Measurements from ENCODE around the gene ZNF709. TPM values are rescaled to one million over a fixed set of nuclear protein-coding genes. Genes with fewer than 3 reads are reported as not detected.
"Not testable (repeated sequence)": the region's sequence is repeated elsewhere in the genome, so short reads cannot be mapped to it uniquely, and the experiment has no call there.

ZNF709 gene
- total RNA-seq, 2 donors from 2014 or later: 1.3 to 2.0 TPM

GRCh38 chr19:12485052-12485416, 418 bp upstream of the ZNF709 start:
- Histone ChIP-seq H3K9ac (ENCODE audit: low read depth in 2 of 2, low read length in 2 of 2) (peak overlapping the region; percentile 70 to 86), H3K27me3 (no peaks in the 10 kb centered on the region), H3K9me3 (no peaks in the 10 kb centered on the region), H3K4me1 (no peaks in the 10 kb centered on the region), H3K27ac (peak overlapping the region; percentile 56), H3K4me3 (peak overlapping the region; percentile 93), H3K36me3 (no peaks in the 10 kb centered on the region)
- no peak for DNase-seq
- TF ChIP-seq CTCF (IDR thresholded peaks at IDR 0.05): no peak
- intact Hi-C loops (cut with DNase I): no loop called here

GRCh38 chr19:12484011-12484370, 625 bp downstream of the ZNF709 start:
- no peak for TF ChIP-seq CTCF (IDR thresholded peaks at IDR 0.05)
- Histone ChIP-seq H3K27ac (no peak overlapping the region), H3K4me3 (peak overlapping the region; percentile 93), H3K9me3 (no peaks in the 10 kb centered on the region), H3K9ac (ENCODE audit: low read depth in 2 of 2, low read length in 2 of 2) (peak overlapping the region; percentile 82 to 86), H3K36me3 (no peaks in the 10 kb centered on the region), H3K4me1 (no peaks in the 10 kb centered on the region), H3K27me3 (no peaks in the 10 kb centered on the region)
- intact Hi-C loops (cut with DNase I): no loop called here
- DNase-seq: no peak

GRCh38 chr19:12482509-12482886, 2.1 kb downstream of the ZNF709 start:
- H3K27ac ChIP-seq: no peak overlapping the region
- DNase-seq: no peak
- H3K27me3 ChIP-seq: no peaks in the 10 kb centered on the region
- H3K9ac ChIP-seq (ENCODE audit: low read depth in 2 of 2, low read length in 2 of 2): no peak overlapping the region
- TF ChIP-seq CTCF (IDR thresholded peaks at IDR 0.05): no peak
- H3K36me3 ChIP-seq: no peaks in the 10 kb centered on the region
- intact Hi-C loops (cut with DNase I): no loop called here
- no peaks in the 10 kb centered on the region for H3K4me1 ChIP-seq
- no peaks in the 10 kb centered on the region for H3K9me3 ChIP-seq
- H3K4me3 ChIP-seq: no peak overlapping the region

GRCh38 chr19:12481781-12482508, 2.7 kb downstream of the ZNF709 start:
- intact Hi-C loops (cut with DNase I): no loop called here
- no peaks in the 10 kb centered on the region for H3K36me3 ChIP-seq
- H3K9ac ChIP-seq (ENCODE audit: low read depth in 2 of 2, low read length in 2 of 2): no peak overlapping the region
- no peak overlapping the region for H3K4me3 ChIP-seq
- TF ChIP-seq CTCF (IDR thresholded peaks at IDR 0.05): no peak
- DNase-seq: no peak
- no peaks in the 10 kb centered on the region for H3K4me1 ChIP-seq
- no peaks in the 10 kb centered on the region for H3K27me3 ChIP-seq
- no peak overlapping the region for H3K27ac ChIP-seq
- H3K9me3 ChIP-seq: no peaks in the 10 kb centered on the region

GRCh38 chr19:12478234-12478941, 6.2 kb downstream of the ZNF709 start:
- Histone ChIP-seq H3K9ac (ENCODE audit: low read depth in 2 of 2, low read length in 2 of 2) (no peak overlapping the region), H3K9me3 (no peaks in the 10 kb centered on the region), H3K36me3 (no peaks in the 10 kb centered on the region), H3K4me3 (no peak overlapping the region), H3K27me3 (no peaks in the 10 kb centered on the region), H3K4me1 (no peaks in the 10 kb centered on the region), H3K27ac (no peak overlapping the region)
- TF ChIP-seq CTCF (IDR thresholded peaks at IDR 0.05): no peak
- intact Hi-C loops (cut with DNase I): no loop called here
- peak; percentile 64 for DNase-seq

- intact Hi-C loops (cut with DNase I); H3K27ac ChIP-seq; H3K27me3 ChIP-seq; H3K36me3 ChIP-seq; H3K9me3 ChIP-seq; DNase-seq; H3K4me3 ChIP-seq; H3K4me1 ChIP-seq; H3K9ac ChIP-seq (ENCODE audit: low read depth in 2 of 2, low read length in 2 of 2): not testable (repeated sequence)
Measured at GRCh38 chr19:12467651-12468050, 17.0 kb downstream of the ZNF709 start.
